Body of pancreas (tissue), 4 donors: ENCODE results near the gene FAM107B.

Experiments
- POLR2A ChIP-seq, 3 donors: fragments of 450-650 bp; IDR thresholded peaks; one replicate each; pipeline ENCODE4 v1.6.1; 2016; ENCODE audit warnings: antibody characterized with exemption in 3 of 3, mild to moderate bottlenecking in 2 of 3
- TF ChIP-seq, protein P1 (sequence below), 7 experiments: fragments of 450-650 bp in 4 of 7; fragments of 200-600 bp in 3 of 7; sonication (generic) in 3 of 7; IDR thresholded peaks; one replicate each; pipeline ENCODE4 v1.5.1; 2016 to 2019; ENCODE audit warnings: antibody characterized with exemption in 7 of 7

GRCh38 chr10:14510346-14510745, 264.4 kb downstream of the FAM107B start:
- TF ChIP-seq POLR2A (IDR thresholded peaks at IDR 0.05): no peak
- TF ChIP-seq, protein P1, sequence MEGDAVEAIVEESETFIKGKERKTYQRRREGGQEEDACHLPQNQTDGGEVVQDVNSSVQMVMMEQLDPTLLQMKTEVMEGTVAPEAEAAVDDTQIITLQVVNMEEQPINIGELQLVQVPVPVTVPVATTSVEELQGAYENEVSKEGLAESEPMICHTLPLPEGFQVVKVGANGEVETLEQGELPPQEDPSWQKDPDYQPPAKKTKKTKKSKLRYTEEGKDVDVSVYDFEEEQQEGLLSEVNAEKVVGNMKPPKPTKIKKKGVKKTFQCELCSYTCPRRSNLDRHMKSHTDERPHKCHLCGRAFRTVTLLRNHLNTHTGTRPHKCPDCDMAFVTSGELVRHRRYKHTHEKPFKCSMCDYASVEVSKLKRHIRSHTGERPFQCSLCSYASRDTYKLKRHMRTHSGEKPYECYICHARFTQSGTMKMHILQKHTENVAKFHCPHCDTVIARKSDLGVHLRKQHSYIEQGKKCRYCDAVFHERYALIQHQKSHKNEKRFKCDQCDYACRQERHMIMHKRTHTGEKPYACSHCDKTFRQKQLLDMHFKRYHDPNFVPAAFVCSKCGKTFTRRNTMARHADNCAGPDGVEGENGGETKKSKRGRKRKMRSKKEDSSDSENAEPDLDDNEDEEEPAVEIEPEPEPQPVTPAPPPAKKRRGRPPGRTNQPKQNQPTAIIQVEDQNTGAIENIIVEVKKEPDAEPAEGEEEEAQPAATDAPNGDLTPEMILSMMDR (IDR thresholded peaks at IDR 0.05): no peak
